GM13976 (cell line): ENCODE data around the gene SLC4A3.

Experiments used
- DNase-seq: peaks from one replicate; pipeline ENCODE4 v3.0.0; 2012; ENCODE audit warnings: low spot score
- in situ Hi-C: fragments of 300-500 bp; cut with MboI; formaldehyde crosslinking; loops from one replicate; pipeline ENCODE4 v1.12.0; 2022; ENCODE audit warnings: low sequenced_read_pairs, mixed read lengths, inconsistent platforms; ENCODE audit not compliant: unreplicated experiment
- TF ChIP-seq, protein P1 (sequence below): IDR thresholded peaks from 2 replicates; pipeline ENCODE4 v1.5.1; 2012; ENCODE audit warnings: borderline replicate concordance, mild to moderate bottlenecking; ENCODE audit not compliant: insufficient read depth; ENCODE audit errors: extremely low read depth, missing control alignments, control extremely low read depth

SLC4A3 gene

DNA sequence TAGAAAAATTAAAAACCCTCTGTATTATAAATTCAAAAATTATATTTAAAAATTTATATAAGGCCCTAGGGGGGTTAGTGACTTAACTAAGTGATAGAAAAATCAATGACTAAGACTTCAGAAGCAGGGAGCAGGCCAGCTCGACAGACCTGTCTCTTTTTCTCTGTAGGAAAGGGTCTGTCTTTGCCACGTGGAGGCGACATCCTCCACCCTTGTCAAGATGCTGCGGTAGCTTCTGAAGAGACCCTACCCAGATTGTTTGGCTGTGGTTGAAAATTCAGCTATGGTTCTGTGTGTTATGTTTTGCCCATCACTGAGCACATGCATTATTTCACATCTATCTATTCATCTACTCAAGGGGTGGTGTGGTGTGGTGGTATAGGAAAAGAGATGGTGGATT is 8.2 kb upstream of the SLC4A3 start:
- DNase-seq = no peak
- TF ChIP-seq, protein P1, sequence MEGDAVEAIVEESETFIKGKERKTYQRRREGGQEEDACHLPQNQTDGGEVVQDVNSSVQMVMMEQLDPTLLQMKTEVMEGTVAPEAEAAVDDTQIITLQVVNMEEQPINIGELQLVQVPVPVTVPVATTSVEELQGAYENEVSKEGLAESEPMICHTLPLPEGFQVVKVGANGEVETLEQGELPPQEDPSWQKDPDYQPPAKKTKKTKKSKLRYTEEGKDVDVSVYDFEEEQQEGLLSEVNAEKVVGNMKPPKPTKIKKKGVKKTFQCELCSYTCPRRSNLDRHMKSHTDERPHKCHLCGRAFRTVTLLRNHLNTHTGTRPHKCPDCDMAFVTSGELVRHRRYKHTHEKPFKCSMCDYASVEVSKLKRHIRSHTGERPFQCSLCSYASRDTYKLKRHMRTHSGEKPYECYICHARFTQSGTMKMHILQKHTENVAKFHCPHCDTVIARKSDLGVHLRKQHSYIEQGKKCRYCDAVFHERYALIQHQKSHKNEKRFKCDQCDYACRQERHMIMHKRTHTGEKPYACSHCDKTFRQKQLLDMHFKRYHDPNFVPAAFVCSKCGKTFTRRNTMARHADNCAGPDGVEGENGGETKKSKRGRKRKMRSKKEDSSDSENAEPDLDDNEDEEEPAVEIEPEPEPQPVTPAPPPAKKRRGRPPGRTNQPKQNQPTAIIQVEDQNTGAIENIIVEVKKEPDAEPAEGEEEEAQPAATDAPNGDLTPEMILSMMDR = no peak
- in situ Hi-C loops = no loop called here

DNA sequence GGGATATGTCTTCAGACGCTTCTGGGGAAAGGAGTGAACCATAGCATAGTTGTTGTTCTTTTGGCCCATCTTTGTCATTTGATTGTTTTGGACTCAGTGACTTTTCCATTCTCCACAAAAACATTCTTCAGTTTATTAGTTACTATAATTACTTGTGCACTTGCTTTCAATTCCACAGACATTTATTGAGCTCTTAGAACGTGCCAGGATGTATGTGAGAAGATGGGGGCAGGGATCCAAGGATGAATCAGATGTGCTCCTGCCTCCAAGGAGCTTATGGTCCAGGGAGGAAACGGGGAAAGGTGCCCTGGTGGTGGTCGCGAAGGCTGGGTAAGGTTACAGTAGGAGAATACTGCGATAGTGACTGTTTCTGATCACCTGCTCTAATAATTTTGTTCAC is 6.9 kb upstream of the SLC4A3 start:
- no peak for DNase-seq
- TF ChIP-seq, protein P1 = no peak
- in situ Hi-C loops = no loop called here

DNA sequence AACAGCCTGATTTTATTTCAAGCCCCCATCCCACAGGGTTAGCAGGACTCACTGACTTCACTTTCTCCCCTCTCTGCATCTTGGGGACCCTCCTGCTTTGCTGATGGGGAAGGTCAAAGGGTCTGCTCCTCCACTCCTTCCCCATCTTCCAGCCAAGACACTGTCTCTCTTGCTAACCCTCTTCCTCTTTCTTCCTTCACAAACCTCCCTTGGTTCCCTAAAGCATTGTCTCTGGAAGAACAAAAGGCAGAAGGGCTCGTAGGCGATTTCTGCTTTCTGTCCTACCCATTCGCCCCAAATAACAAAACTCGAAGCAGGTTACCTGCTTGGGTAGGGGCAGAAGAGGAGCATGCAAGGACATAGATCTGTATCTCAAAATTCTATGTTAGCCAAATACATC is 5.5 kb upstream of the SLC4A3 start:
- no peak for DNase-seq
- in situ Hi-C loops = no loop called here
- TF ChIP-seq, protein P1 = no peak

DNA sequence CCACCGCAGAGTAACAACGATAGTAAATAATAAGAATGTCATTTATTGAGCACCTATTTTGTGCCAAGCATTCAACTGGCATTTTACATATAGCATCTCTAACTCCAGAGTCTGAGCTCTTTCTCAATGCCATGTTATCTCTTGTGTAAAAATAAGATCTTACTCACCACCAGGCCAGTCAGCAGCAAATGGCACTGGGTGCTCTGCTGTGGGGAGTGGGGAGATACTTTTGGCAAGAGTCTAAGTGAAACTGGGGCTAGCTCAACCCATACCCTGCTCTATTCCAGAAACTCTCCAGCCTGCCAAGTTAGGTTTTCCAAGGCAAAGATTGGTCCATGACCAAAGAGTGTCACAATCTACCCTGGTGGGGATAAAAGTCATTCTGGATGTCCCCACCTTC is 5.0 kb upstream of the SLC4A3 start:
- no peak for DNase-seq
- TF ChIP-seq, protein P1 = no peak
- in situ Hi-C loops = no loop called here

DNA sequence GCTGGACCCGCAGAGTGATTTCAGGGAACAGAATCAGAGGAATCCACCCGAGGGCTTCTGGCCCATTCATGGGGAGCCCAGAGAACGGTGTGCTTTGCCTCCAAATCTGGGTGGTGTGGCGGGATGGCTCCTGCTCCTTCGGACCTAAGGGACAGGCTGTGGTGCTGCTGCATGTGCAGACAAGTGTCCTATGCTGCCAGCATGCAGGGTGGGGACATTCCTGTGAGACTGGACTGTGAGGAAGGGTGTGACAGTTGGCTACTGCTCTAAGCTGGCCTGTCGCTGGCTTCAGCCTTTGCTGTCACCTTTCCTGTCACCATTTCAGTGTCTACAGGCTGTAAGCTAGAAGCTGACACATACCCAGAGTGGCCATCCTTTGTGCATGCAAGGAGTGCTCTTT is 2.9 kb upstream of the SLC4A3 start:
- in situ Hi-C loops = no loop called here
- TF ChIP-seq, protein P1 = no peak
- no peak for DNase-seq

DNA sequence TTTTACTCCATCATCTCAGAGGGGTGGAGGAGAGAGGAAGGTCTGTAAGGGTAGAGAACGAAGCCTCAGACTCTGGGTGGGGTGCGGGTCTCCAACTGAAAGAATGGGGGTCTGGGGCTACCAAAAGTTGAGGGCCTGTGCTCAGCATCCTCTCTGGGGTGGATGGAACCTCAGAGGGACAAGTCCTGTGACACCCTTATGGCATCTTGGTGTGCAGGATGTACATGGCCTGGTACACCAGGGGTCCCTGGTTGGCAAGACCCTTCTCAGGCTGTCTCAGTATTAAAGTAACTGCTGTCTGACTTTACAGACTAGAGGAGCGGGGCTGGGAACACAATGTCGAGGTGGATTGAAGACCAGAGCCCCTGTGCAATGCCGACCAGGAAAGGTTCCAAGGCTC is 2.3 kb upstream of the SLC4A3 start:
- DNase-seq = no peak
- in situ Hi-C loops = no loop called here
- TF ChIP-seq, protein P1 = no peak

DNA sequence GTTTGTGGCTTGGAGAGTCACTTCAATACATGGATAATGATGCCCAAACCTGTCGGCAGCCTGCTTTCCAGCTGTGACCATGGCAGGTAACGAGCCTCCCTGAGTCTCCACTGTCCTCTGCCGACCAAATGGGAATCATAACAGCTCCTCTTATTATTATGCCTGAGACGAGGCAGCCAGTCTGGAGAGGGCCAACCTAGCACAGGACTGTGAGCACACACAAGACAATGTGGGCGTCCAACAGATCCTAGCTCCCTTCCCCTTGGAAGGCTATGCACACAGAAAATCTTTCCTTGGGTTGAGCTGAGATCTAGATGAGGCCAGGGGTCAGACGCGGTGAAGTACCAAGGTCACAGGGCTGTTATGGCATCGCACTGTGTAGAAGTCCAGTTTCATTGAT is 890 bp upstream of the SLC4A3 start:
- in situ Hi-C loops = no loop called here
- no peak for DNase-seq
- TF ChIP-seq, protein P1 = no peak
